Measurements from ENCODE around the gene PDE2A. TPM values are rescaled to one million over a fixed set of nuclear protein-coding genes. Genes with fewer than 3 reads are reported as not detected.

Gene PDE2A
- total RNA-seq, 4 donors from 2014 or later = 40.2 to 69.6 (median 50.4) TPM

GRCh38 chr11:72583616-72584292, 90.5 kb downstream of the PDE2A start:
- Histone ChIP-seq H3K4me1 (peaks cover 0 to 16% of the 10 kb centered on the region in 2 donors), H3K4me3 (replicated peaks in 1 of 3) (no peak overlapping the region), H3K27me3 (no peaks in the 10 kb centered on the region), H3K9me3 (no peaks in the 10 kb centered on the region), H3K27ac (no peak overlapping the region), H3K36me3 (no peaks in the 10 kb centered on the region)
- TF ChIP-seq CTCF (IDR thresholded peaks at IDR 0.05) (no peak), POLR2A (IDR thresholded peaks at IDR 0.05) (no peak)
- intact Hi-C loops (cut with DNase I) = no loop called here
- 67 to 91% methylated on average over 7 to 17 of the region's 22 CpGs for WGBS, 2 donors
- DNase-seq = no peak

GRCh38 chr11:72583177-72583553, 91.1 kb downstream of the PDE2A start:
- Histone ChIP-seq H3K27me3 (no peaks in the 10 kb centered on the region), H3K9me3 (no peaks in the 10 kb centered on the region), H3K4me3 (replicated peaks in 1 of 3) (no peak overlapping the region), H3K36me3 (no peaks in the 10 kb centered on the region), H3K27ac (no peak overlapping the region), H3K4me1 (peaks cover 0 to 16% of the 10 kb centered on the region in 2 donors)
- DNase-seq = no peak
- intact Hi-C loops (cut with DNase I) = no loop called here
- TF ChIP-seq POLR2A (IDR thresholded peaks at IDR 0.05) (no peak), CTCF (IDR thresholded peaks at IDR 0.05) (no peak)
- 72 to 96% methylated on average over 2 of the region's 2 CpGs for WGBS, 2 donors

- intact Hi-C loops (cut with DNase I) = no loop called here
- no peak overlapping the region for H3K4me3 ChIP-seq (replicated peaks in 1 of 3)
- TF ChIP-seq CTCF (IDR thresholded peaks at IDR 0.05) (no peak), POLR2A (IDR thresholded peaks at IDR 0.05) (no peak)
- no peak overlapping the region for H3K27ac ChIP-seq
- H3K4me1 ChIP-seq = peaks cover 0 to 16% of the 10 kb centered on the region in 2 donors
- H3K36me3 ChIP-seq = no peaks in the 10 kb centered on the region
- H3K9me3 ChIP-seq = no peaks in the 10 kb centered on the region
- WGBS, 2 donors = 89 to 92% methylated on average over 14 of the region's 14 CpGs
- no peak for DNase-seq
- no peaks in the 10 kb centered on the region for H3K27me3 ChIP-seq
Measured at GRCh38 chr11:72582206-72583176, 91.7 kb downstream of the PDE2A start.

- no peaks in the 10 kb centered on the region for H3K27me3 ChIP-seq
- H3K4me3 ChIP-seq (replicated peaks in 1 of 3) = no peak overlapping the region
- WGBS, 2 donors = 82 to 85% methylated on average over 5 of the region's 5 CpGs
- H3K27ac ChIP-seq = no peak overlapping the region
- intact Hi-C loops (cut with DNase I) = no loop called here
- H3K36me3 ChIP-seq = no peaks in the 10 kb centered on the region
- DNase-seq = no peak
- H3K4me1 ChIP-seq = peaks cover 0 to 16% of the 10 kb centered on the region in 2 donors
- no peaks in the 10 kb centered on the region for H3K9me3 ChIP-seq
- TF ChIP-seq POLR2A (IDR thresholded peaks at IDR 0.05) (no peak), CTCF (IDR thresholded peaks at IDR 0.05) (no peak)
Measured at GRCh38 chr11:72581067-72581466, 93.2 kb downstream of the PDE2A start.

GRCh38 chr11:72580642-72580950, 93.6 kb downstream of the PDE2A start:
- Histone ChIP-seq H3K9me3 (no peaks in the 10 kb centered on the region), H3K4me1 (peaks cover 0 to 12% of the 10 kb centered on the region in 2 donors), H3K4me3 (replicated peaks in 1 of 3) (no peak overlapping the region), H3K36me3 (no peaks in the 10 kb centered on the region), H3K27ac (no peak overlapping the region), H3K27me3 (no peaks in the 10 kb centered on the region)
- intact Hi-C loops (cut with DNase I) = no loop called here
- no peak for DNase-seq
- WGBS, 2 donors = 74 to 75% methylated on average over 3 of the region's 3 CpGs
- no peak for TF ChIP-seq POLR2A (IDR thresholded peaks at IDR 0.05)
- no peak for TF ChIP-seq CTCF (IDR thresholded peaks at IDR 0.05)
